GM12892 (cell line): ENCODE measurements around the gene CENPU.

Experiments
- POLR2A ChIP-seq: IDR thresholded peaks from 2 replicates; pipeline ENCODE4 v1.6.1; 2011; ENCODE audit warnings: low read depth, low read length, control low read depth
- POLR2AphosphoS5 ChIP-seq: IDR thresholded peaks from 2 replicates; pipeline ENCODE4 v1.6.1; 2011; ENCODE audit warnings: low read depth, low read length, control low read depth
- TAF1 ChIP-seq: IDR thresholded peaks from 2 replicates; pipeline ENCODE4 v1.6.1; 2011; ENCODE audit warnings: low read depth, mild to moderate bottlenecking, control low read depth, low read length, borderline replicate concordance

GRCh38 chr4:184671101-184671500 is 62.8 kb downstream of the CENPU start:
- TF ChIP-seq POLR2A (no peak), POLR2AphosphoS5 (no peak), TAF1 (no peak)
